ENCODE measurements around the gene FAM114A1.
A peak's percentile ranks its signal among the peaks of the same experiment; 100 is the strongest.

Gene FAM114A1

DNA sequence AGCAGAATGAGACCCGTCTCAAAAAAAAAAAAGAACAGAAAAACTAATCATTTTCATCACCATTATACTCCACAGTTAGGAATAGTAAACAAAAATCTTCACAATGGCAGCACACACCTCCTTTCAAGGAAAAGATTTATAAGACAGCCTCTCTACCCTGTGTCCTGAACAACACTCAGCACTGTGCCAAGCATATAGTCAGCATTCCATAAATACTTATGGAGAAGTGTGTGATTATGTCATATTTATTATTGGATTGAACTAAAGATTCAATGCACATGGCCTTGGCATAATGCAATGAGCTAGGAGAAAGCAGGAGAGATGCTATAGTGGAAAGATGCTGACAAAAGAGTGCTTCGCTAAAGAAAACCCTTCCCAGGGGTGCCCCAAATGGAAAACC lies 52.6 kb downstream of the FAM114A1 start:
- Histone ChIP-seq H3K4me1 (peaks cover 19% of the 10 kb centered on the region), H3K4me3 (no peak overlapping the region), H3K36me3 (replicated peaks) (no peaks in the 10 kb centered on the region), H3K9me3 (no peaks in the 10 kb centered on the region), H3K27me3 (ENCODE audit: low read depth) (no peaks in the 10 kb centered on the region)
- in situ Hi-C loops (cut with MboI; ENCODE audit: low sequenced_read_pairs): no loop called here
- no peak for DNase-seq (ENCODE audit: low spot score in 2 of 2)

DNA sequence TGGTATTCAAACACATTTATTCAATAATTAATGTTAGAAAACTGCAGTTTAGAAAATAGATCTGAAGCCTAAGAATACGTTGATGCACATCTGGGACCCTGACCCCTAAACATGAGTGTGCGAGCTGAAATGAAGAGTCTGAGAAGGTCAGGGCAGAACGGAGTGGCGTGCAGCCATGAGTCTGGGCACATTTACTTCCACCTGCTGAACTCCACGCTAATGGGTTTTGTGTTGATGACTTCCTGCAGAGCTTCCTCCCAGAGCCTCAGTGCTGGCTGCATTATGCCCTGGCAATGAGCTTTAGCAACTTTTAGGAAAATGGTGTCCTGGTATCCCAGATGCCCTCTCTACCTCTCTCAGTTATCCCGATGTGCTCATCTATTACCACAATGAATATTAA lies 53.1 kb downstream of the FAM114A1 start:
- peaks cover 24% of the 10 kb centered on the region for H3K4me1 ChIP-seq
- H3K9me3 ChIP-seq: no peaks in the 10 kb centered on the region
- DNase-seq (ENCODE audit: low spot score in 2 of 2): no peak
- no peaks in the 10 kb centered on the region for H3K36me3 ChIP-seq (replicated peaks)
- in situ Hi-C loops (cut with MboI; ENCODE audit: low sequenced_read_pairs): no loop called here
- no peaks in the 10 kb centered on the region for H3K27me3 ChIP-seq (ENCODE audit: low read depth)
- no peak overlapping the region for H3K4me3 ChIP-seq

DNA sequence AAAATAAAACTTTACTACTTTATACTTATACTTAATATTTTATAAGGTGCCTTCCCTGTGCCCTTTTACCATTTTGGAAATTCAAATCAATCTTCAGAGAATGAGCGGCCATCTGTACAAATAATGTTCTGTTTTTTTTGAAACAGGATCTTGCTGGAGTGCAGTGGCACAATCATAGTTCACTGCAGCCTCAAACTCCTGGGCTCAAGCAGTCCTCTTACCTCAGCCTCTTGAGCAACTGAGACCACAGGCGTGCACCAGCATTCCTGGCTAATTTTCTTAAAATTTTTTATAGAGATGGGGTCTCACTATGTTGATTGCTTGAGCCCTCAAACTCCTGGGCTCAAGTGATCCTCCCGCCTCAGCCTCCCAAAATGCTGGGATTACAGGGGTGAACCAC lies 53.5 kb downstream of the FAM114A1 start:
- Histone ChIP-seq H3K27me3 (ENCODE audit: low read depth) (no peaks in the 10 kb centered on the region), H3K9me3 (no peaks in the 10 kb centered on the region), H3K4me3 (no peak overlapping the region), H3K36me3 (replicated peaks) (no peaks in the 10 kb centered on the region), H3K4me1 (peaks cover 28% of the 10 kb centered on the region)
- DNase-seq (ENCODE audit: low spot score in 2 of 2): no peak
- in situ Hi-C loops (cut with MboI; ENCODE audit: low sequenced_read_pairs): no loop called here

DNA sequence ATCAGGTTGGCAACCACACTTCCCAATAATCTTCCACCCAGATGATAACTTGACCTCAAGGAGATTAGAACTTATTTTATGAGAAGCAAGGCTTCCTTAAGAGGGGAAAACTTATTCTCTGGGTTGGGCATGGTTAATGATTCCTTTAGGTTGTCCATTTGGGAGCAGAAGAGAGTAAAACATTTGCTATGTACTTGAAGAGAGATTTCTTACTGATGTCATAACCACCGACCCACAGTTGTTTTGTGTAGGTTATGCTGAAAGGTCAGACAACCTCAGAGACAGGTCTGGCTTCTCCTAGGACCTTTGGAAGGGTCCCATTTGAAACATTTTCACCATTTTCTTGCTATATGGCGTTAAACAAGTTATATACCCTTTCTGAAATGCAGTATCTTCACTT lies 56.1 kb downstream of the FAM114A1 start:
- DNase-seq (ENCODE audit: low spot score in 2 of 2): no peak
- H3K4me1 ChIP-seq: peaks cover 28% of the 10 kb centered on the region
- no peaks in the 10 kb centered on the region for H3K27me3 ChIP-seq (ENCODE audit: low read depth)
- H3K36me3 ChIP-seq (replicated peaks): no peaks in the 10 kb centered on the region
- no peak overlapping the region for H3K4me3 ChIP-seq
- in situ Hi-C loops (cut with MboI; ENCODE audit: low sequenced_read_pairs): no loop called here
- H3K9me3 ChIP-seq: no peaks in the 10 kb centered on the region

DNA sequence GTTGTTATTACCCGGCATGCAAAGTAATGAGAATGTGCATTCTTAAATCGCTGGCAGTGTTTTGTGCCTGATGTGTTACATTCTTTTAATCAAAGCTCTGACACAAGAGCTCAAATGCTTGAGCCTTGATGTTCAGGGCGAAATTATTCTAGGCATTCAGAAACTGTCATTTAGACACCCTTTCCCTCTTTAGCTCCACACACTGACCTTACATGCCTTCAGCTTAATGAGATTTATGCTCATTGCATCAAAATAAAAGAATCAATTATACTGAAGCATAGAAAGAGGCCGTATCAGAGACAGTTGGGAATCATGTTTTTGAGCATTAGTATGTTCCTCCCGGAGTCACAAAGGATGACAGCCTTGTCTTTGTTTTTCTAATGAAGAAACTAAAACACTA lies 56.7 kb downstream of the FAM114A1 start:
- H3K4me3 ChIP-seq: no peak overlapping the region
- H3K4me1 ChIP-seq: peaks cover 28% of the 10 kb centered on the region
- in situ Hi-C loops (cut with MboI; ENCODE audit: low sequenced_read_pairs): no loop called here
- H3K36me3 ChIP-seq (replicated peaks): no peaks in the 10 kb centered on the region
- H3K27me3 ChIP-seq (ENCODE audit: low read depth): no peaks in the 10 kb centered on the region
- no peaks in the 10 kb centered on the region for H3K9me3 ChIP-seq
- DNase-seq (ENCODE audit: low spot score in 2 of 2): peak; percentile 26 to 81

DNA sequence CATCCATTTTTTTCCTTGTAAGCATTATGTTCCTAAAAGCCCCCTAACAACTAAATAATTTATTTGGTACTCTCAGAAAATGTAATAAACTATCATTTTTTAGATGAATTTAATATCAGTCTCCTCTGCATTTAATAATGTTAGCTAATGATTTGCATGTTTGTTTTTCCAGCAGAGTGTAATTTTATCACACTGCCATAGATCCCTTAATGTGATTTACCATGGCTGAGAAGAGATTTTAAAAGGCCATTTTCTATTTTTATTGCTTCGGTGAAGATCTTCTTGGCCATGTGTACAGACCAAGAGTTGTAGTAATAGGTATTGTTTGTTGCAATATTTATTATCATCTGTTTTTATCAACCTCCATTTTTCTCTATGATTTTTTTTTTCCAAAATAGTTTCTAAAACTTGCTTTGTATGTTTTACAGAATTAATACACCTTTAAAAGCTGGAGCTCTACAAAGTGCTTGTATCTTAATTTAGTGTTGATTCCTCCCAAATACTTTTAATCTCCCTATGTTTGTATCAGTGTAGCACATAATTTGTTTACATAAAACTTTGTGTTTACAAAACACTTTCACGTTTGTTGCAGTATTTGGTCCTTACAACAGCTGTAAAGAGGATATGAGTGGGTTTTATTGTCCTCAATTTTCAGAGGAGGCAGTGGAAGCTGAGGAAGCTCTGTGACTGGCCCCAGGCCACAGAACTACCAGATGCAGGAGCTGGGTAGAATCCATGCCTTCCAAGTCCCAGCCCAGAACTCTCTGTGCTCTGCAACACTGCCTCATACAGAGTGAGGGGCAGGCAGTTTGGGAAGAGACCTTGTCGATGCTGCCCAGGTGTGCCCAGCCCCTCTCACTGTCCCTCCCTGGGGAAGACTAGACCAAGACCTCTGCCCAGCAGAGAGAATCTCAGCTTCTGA lies 58.1 kb downstream of the FAM114A1 start:
- no peaks in the 10 kb centered on the region for H3K9me3 ChIP-seq
- in situ Hi-C loops (cut with MboI; ENCODE audit: low sequenced_read_pairs): no loop called here
- DNase-seq (ENCODE audit: low spot score in 2 of 2): no peak
- no peaks in the 10 kb centered on the region for H3K36me3 ChIP-seq (replicated peaks)
- no peak overlapping the region for H3K4me3 ChIP-seq
- no peaks in the 10 kb centered on the region for H3K27me3 ChIP-seq (ENCODE audit: low read depth)
- peaks cover 28% of the 10 kb centered on the region for H3K4me1 ChIP-seq

DNA sequence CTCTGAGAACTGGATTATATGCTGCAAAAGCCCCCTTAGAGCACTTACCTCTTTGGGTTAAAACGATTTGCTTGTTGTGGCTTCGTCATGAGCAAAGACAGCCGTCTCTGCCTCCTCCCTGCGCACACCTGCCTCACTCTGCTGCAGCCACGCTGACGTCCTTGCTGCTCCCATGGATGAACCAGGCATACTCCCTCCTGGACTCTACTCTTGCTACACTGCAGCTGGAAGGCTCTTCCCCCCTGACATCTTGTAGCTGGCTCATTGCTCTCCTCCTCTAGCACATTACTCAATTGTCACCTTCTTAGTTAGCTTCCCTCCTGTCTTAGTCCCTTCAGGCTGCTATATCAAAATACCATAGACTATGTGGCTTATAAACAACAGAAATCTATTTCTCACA lies 59.3 kb downstream of the FAM114A1 start:
- Histone ChIP-seq H3K4me1 (peaks cover 28% of the 10 kb centered on the region), H3K36me3 (replicated peaks) (no peaks in the 10 kb centered on the region), H3K27me3 (ENCODE audit: low read depth) (no peaks in the 10 kb centered on the region), H3K4me3 (no peak overlapping the region), H3K9me3 (no peaks in the 10 kb centered on the region)
- no peak for DNase-seq (ENCODE audit: low spot score in 2 of 2)
- in situ Hi-C loops (cut with MboI; ENCODE audit: low sequenced_read_pairs): no loop called here

DNA sequence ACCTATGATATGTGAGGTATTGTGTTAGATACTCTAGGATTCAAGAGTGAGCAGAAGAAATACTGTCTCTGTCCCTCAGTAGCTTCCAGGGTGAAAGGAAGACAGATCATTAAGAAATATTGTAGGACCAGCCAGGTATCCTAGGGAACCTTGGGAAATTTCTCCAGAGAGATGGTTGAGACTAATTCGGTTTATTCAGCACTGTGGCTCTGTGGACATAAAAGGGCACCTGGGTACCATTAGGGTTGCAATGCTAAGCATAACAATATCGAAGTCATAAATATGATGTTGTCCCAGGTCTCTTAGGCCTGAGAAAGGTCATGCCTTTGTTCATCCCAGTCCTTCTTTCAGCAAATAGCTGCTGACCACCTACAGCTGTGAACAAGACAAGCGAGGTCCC lies 61.0 kb downstream of the FAM114A1 start:
- Histone ChIP-seq H3K9me3 (no peaks in the 10 kb centered on the region), H3K36me3 (replicated peaks) (no peaks in the 10 kb centered on the region), H3K4me3 (no peak overlapping the region), H3K27me3 (ENCODE audit: low read depth) (no peaks in the 10 kb centered on the region), H3K4me1 (peaks cover 24% of the 10 kb centered on the region)
- no peak for DNase-seq (ENCODE audit: low spot score in 2 of 2)
- in situ Hi-C loops (cut with MboI; ENCODE audit: low sequenced_read_pairs): no loop called here

DNA sequence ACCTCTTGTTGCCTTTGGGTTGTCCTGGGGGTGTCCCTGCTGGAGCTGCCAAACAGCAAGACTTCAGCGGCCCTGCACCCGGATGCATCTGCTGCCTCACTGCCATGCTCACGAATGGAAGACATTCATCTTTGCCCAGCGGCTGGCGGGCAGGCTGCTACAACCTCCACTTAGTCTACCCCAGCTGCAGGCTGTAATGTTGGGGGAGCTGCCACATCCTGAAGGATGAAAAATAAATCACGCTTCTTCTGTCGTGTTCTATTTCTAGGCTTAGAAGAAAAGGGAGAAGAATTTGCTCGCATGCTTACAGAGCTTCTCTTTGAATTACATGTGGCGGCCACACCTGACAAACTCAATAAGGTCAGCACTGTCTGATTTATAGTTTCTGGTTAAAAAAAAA lies 61.4 kb downstream of the FAM114A1 start:
- no peaks in the 10 kb centered on the region for H3K9me3 ChIP-seq
- no peaks in the 10 kb centered on the region for H3K36me3 ChIP-seq (replicated peaks)
- H3K27me3 ChIP-seq (ENCODE audit: low read depth): no peaks in the 10 kb centered on the region
- peaks cover 20% of the 10 kb centered on the region for H3K4me1 ChIP-seq
- no peak overlapping the region for H3K4me3 ChIP-seq
- DNase-seq (ENCODE audit: low spot score in 2 of 2): no peak
- in situ Hi-C loops (cut with MboI; ENCODE audit: low sequenced_read_pairs): no loop called here

DNA sequence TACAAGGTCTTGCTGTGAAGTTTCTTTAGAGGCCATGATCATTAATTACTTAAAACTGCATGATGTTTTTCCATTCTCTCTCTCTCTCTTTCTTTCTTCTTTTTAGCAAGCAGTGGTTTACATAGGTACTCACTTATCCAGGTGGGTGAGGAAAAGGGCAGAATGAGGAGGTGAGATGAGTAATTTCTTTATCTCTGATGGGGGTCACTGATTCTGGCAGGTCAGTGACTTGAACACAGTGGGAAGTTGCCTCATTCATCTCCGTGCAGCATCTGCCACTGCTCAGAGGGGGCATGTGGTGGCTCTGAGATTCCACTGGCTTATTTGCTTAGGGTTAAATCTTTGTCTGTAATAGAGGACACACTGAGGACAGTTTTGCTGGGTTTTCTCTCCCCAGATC lies 62.6 kb downstream of the FAM114A1 start:
- in situ Hi-C loops (cut with MboI; ENCODE audit: low sequenced_read_pairs): no loop called here
- Histone ChIP-seq H3K4me1 (peaks cover 9% of the 10 kb centered on the region), H3K4me3 (no peak overlapping the region), H3K36me3 (replicated peaks) (no peaks in the 10 kb centered on the region), H3K27me3 (ENCODE audit: low read depth) (no peaks in the 10 kb centered on the region), H3K9me3 (no peaks in the 10 kb centered on the region)
- DNase-seq (ENCODE audit: low spot score in 2 of 2): no peak

DNA sequence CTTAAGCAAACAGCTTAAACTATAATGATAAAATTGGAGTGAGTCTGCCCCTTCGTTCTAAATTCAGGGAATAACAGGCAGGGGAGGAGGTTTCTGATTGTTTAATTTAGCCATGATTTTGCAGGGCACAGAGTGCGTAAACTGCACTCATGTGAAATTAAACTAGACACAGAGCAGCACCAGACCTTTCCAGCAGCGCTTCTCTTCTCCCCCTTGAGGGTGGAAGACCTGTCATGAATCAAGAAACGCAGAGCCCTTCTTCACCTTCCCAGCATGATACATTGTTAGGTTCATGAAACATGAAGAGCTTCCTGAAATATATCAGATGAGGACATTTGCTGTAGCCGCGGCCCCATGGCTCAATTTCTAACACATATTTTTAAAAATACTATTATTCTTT lies 63.1 kb downstream of the FAM114A1 start:
- H3K36me3 ChIP-seq (replicated peaks): no peaks in the 10 kb centered on the region
- H3K4me3 ChIP-seq: no peak overlapping the region
- DNase-seq (ENCODE audit: low spot score in 2 of 2): no peak
- in situ Hi-C loops (cut with MboI; ENCODE audit: low sequenced_read_pairs): no loop called here
- peaks cover 4% of the 10 kb centered on the region; the same call in 1 of the 2 replicates for H3K4me1 ChIP-seq
- no peaks in the 10 kb centered on the region for H3K9me3 ChIP-seq
- H3K27me3 ChIP-seq (ENCODE audit: low read depth): no peaks in the 10 kb centered on the region

DNA sequence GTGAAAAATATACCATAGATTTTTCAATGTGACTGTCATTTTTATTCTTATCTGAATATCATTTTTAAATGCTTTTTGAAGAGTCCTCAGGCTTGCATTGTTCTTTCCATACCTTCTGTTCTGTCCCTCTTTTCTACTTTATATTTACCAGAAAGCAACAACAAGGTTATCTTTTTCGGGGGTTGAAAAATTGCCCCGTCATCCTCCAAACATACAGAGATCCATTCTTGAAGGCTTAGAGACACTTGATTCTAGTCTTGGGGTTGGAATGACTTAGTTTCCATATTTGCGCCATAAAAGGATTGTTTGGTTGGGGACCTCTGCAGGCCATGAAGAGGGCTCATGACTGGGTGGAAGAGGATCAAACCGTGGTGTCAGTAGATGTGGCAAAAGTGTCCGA lies 63.5 kb downstream of the FAM114A1 start:
- Histone ChIP-seq H3K36me3 (replicated peaks) (no peaks in the 10 kb centered on the region), H3K27me3 (ENCODE audit: low read depth) (no peaks in the 10 kb centered on the region)
- in situ Hi-C loops (cut with MboI; ENCODE audit: low sequenced_read_pairs): no loop called here

DNA sequence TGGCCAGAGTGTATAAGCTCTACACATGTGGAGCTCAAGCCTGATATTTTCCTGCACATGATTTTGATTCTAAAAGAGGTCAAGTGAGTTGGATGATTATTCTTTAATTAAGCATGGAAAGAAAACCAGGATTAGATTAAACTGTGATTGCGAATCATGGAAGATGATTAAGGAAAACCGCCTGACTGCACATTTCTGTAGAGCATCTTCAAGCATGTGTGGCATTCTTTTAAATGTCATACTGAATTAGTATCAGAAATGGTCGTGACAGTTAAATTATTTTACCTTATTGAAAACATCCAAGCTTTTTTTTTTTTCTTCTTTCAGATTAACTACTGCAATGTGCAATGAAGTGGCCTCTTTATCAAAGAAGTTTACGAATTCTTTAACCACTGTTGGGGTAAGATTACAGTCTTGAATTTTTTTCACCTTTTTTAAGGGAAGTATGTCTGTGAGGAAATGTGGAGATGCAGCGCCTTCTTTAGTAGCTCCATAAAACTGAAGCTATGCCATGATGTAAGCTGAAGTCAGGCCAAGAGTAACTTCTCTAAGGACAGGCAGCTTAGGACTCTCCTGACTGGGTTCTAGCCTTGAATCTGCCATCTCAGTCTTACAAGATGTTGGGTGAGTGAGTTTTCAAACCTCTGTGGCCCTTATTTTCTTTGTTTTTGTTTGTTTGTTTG lies 67.9 kb downstream of the FAM114A1 start:
- H3K36me3 ChIP-seq (replicated peaks): no peaks in the 10 kb centered on the region
- DNase-seq (ENCODE audit: low spot score in 2 of 2): no peak
- H3K9me3 ChIP-seq: no peaks in the 10 kb centered on the region
- in situ Hi-C loops (cut with MboI; ENCODE audit: low sequenced_read_pairs): no loop called here
- H3K4me1 ChIP-seq: no peaks in the 10 kb centered on the region
- no peaks in the 10 kb centered on the region for H3K27me3 ChIP-seq (ENCODE audit: low read depth)
- no peak overlapping the region for H3K4me3 ChIP-seq

More for the DNA sequence above, 63.5 kb downstream of the FAM114A1 start:
- Histone ChIP-seq H3K9me3 (no peaks in the 10 kb centered on the region), H3K4me1 (no peaks in the 10 kb centered on the region; the same call in 1 of the 2 replicates), H3K4me3 (no peak overlapping the region)
- no peak for DNase-seq (ENCODE audit: low spot score in 2 of 2)

DNA sequence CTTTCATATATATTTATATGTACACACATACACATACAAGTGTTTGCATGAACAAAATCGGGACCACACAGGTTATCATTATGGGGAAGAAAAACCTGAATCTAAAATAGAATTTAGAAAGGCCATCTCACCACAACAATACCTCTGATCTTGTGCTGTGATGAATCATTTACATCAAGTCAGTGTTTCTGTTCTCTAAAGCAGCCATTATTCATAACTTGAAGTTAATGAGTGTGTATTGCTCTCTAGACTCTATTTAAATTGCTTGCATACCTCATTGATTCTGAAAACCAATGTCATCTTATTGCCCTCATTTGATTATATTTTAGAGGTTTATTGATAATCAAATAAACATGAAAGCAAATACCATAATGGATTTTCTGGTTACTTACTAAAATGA lies 71.6 kb downstream of the FAM114A1 start:
- Histone ChIP-seq H3K9me3 (no peaks in the 10 kb centered on the region), H3K36me3 (replicated peaks) (no peaks in the 10 kb centered on the region), H3K4me3 (no peak overlapping the region), H3K27me3 (ENCODE audit: low read depth) (no peaks in the 10 kb centered on the region), H3K4me1 (no peaks in the 10 kb centered on the region)
- DNase-seq (ENCODE audit: low spot score in 2 of 2): no peak
- in situ Hi-C loops (cut with MboI; ENCODE audit: low sequenced_read_pairs): no loop called here
